MM.1S (cell line): ENCODE results near the gene JMJD7.

Experiments used
- CTCF ChIP-seq: fragments of 300-600 bp; sonication (generic); IDR thresholded peaks from 2 replicates; pipeline ENCODE4 v1.5.1; 2016; ENCODE audit warnings: antibody characterized with exemption, low read length, mixed read lengths
- EZH2 ChIP-seq: fragments of 300-600 bp; sonication (generic); optimal IDR thresholded peaks from 2 replicates; pipeline ENCODE3; 2017; ENCODE audit warnings: low read depth, mild to moderate bottlenecking, antibody characterized with exemption, low read length, mixed read lengths
- EZH2phosphoT487 ChIP-seq: fragments of 300-600 bp; sonication (generic); IDR thresholded peaks from 2 replicates; pipeline ENCODE4 v1.6.1; 2018; ENCODE audit warnings: antibody characterized with exemption, low read length

- no peak for TF ChIP-seq CTCF
- no peak for TF ChIP-seq EZH2phosphoT487
- no peak for TF ChIP-seq EZH2
Measured at GRCh38 chr15:41872166-41872747, 44.4 kb downstream of the JMJD7 start.
